NCI-H1092 (cell line): Measurements from ENCODE around the gene EXOSC1.
A peak's percentile ranks its signal among the peaks of the same experiment; 100 is the strongest.
"Not testable (repeated sequence)": the region's sequence is repeated elsewhere in the genome, so short reads cannot be mapped to it uniquely, and the experiment has no call there.

Experiments
- DNase-seq: peaks from one replicate; lab custom pipeline; 2025; lab: John Stamatoyannopoulos, UW

Gene EXOSC1

GRCh38 chr10:97407952-97408248, 37.9 kb downstream of the EXOSC1 start:
- no peak for DNase-seq

GRCh38 chr10:97407211-97407951, 38.4 kb downstream of the EXOSC1 start:
- peak; percentile 37 for DNase-seq

DNA sequence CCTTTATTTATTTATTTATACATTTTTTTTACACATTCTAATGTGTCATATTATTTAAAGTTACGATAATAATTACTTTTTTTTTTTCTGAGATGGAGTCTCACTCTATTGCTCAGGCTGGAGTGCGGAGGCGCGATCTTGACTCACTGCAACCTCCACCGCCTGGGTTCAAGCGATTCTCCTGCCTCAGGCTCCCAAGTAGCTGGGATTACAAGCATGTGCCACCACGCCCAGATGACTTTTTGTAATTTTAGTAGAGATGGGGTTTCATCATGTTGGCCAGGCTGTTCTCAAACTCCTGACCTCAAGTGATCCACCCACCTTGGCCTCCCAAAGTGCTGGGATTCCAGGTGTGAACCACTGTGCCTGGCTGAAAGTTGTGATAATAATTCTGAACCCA, 39.3 kb downstream of the EXOSC1 start:
- not testable (repeated sequence) for DNase-seq

DNA sequence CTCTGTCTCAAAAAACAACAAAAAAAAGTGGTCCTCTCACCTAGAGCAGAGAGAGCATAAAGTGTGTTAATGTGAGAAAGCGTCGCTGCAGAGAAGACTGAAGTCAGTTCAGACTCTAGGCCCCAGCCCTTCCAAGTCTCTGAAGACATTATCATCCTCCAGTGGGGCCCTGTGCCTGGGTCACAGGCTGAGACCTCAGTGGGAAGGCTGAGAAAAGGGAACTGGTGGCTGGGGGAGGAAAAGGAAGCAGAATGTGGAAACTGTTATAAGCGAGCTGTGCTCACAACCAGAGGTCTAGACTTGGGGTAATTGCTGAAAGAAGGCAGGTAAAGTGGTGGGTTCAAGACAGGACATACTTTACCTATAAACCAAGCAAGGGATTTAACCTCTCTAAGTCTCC, 39.7 kb downstream of the EXOSC1 start:
- DNase-seq: no peak

DNA sequence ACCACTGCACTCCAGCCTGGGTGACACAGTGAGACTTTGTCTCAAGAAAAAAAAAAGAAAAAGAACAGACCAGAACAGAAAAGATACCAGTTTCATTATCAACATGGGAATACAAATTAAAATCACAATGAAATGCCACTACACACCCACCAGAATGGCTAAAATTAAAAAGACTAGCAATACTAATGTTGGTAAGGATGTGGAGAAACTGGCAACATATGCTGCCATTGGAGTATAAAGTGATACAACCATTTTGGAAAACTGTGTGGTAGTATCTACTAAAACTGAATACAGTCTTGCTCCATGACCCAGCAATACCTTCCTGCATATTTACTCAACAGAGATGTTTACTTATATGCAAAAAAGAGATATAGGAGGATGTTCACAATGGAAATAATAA, 41.8 kb downstream of the EXOSC1 start:
- no peak for DNase-seq

DNA sequence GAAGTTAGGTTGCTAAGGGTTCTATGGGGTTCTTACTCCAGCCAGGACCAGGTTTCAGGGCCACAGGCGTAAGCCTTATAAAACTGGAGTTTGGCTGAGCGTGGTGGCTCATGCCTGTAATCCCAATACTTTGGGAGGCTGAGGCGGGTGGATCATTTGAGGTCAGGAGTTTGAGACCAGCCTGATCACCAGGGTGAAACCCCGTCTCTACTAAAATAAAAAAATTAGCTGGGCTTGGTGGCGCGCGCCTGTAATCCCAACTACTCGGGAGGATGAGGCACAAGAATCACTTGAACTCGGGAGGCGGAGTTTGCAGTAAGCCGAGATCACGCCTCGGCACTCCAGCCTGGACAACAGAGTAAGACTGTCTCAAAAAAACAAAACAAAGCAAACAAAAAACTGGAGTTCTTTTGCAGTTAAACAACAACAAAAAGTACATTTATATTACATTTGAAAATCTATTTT, 44.3 kb downstream of the EXOSC1 start:
- DNase-seq: no peak

GRCh38 chr10:97400665-97401454, 44.9 kb downstream of the EXOSC1 start, which contains the start of gene RRP12:
TSS of gene RRP12 (minus strand) at chr10:97401340. CDS start at chr10:97401231, 109 bp downstream.
- peak; percentile 89 for DNase-seq

DNA sequence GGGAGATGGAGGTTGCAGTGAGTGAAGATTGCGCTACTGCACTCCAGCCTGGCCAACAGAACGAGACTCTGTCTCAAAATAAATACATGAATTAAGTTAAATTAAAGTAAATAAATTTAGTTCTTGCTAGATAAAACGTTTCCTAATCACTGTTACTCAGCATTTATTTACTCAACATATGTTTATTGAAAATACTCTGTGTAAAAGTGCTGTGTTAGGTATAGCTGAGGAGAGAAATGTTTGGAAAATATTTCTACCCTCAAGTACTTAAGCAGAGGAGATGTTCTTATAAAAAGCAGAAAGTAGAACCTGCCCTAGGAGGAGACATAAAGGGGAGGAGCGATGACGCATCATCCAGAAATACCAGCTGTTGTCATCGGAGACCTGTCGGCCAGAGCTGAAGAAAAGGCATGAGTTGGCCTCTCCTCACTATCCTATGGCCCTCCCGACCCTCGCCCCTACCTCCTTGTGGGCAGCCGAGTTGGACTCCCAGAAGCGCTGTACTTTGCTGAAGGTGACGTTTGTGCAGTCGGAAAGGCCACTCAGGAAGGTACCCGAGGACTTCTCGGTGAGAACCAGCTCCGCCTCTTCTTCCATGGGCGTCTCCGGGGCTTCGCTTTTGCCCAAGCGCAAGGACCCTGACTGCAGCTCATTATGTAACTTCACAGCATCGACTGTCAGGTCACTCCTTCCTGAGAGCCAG, 45.8 kb downstream of the EXOSC1 start:
- no peak for DNase-seq

DNA sequence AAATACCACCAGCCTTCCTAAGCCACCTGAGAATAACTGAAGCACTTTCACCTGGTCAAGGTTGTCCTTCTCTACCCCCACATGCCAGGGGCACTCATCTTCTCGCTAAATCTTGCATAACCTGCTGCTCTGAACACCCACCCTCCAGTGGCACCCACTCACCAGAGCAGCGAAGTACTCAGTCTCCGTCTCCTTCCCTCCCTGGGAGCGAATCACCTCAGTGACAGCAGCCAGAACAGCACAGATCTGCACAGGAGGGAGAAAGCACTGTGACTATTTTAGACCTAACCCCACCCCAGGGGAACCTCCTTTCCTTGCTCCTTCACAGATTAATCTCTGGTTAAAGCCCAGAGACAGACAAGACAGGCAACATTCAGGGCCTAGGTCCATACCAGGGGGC, 49.8 kb downstream of the EXOSC1 start:
- no peak for DNase-seq

DNA sequence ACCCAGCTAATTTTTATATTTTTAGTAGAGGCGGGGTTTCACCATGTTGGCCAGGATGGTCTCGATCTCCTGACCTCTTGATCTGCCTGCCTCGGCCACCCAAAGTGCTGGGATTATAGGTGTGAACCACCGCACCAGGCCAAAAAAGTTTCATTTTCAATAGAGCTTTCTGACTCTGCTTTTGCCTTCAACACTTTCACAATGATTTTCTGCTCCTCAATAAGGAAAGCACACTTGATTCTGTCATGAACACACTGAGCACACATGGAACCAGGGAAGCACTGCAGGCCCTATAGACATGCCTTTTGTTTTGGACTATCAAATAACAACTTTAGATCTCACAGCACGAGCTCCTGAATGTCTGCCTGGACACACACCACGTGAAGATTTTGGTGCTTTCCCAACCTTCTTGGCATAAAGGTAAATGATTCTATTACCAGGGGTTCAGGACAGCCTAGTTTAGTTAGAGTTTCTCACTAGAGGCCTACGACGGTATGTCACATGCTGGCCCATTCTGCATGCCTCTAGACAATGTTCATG, 52.7 kb downstream of the EXOSC1 start:
- DNase-seq: no peak

GRCh38 chr10:97390091-97390490, 55.7 kb downstream of the EXOSC1 start:
- DNase-seq: no peak

DNA sequence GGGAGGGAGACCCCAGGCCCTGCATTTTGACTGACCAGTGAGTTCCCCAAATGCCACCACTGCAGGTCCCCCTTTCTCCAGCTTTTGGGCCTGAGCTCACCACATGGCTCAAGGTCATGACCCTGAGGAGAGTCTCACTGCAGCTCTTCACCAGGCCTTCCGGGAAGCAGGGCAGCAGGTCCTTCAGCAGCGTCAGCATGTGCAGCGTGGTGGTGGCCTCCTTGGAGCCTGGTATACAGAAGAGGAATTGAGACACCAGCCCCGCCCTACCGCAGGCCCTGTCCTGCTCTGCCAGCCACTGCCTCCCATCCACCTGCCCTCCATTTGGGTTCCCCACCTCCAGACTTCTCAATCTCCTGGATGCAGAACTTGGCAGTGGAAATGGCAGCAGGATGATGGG, 57.7 kb downstream of the EXOSC1 start:
- no peak for DNase-seq
